Heart right ventricle (tissue), 16 donors: ENCODE data around the gene CHAF1B. TPM values are rescaled to one million over a fixed set of nuclear protein-coding genes. Genes with fewer than 3 reads are reported as not detected.

ENCODE experiments used
- ATAC-seq, 8 donors: fragments of 200-7000 bp; cut with Tn5 transposase; one replicate each; pipeline ENCODE4 v1.9.1; 2020; ENCODE audit warnings: mild to moderate bottlenecking in 8 of 8, moderate library complexity in 8 of 8, moderate number of reproducible peaks in 1 of 8
- DNase-seq, 2 donors: peaks; one replicate each; pipeline ENCODE4 v3.0.0-alpha.2; 2020
- H3K27ac ChIP-seq, 10 donors: fragments of 200-600 bp; sonication (generic) in 2 of 10; one replicate each; pipeline versions ENCODE4 v1.5.0 to v1.8.0; 2020 to 2022; ENCODE audit warnings: mild to moderate bottlenecking in 3 of 10
- H3K27me3 ChIP-seq, 7 donors: fragments of 200-600 bp; one replicate each; pipeline ENCODE4 v1.8.0; 2021 to 2022; ENCODE audit warnings: mild to moderate bottlenecking in 2 of 7
- H3K36me3 ChIP-seq, 9 donors: fragments of 200-600 bp; sonication (generic) in 1 of 9; one replicate each; pipeline versions ENCODE4 v1.5.0 to v1.8.0; 2020 to 2022; ENCODE audit warnings: mild to moderate bottlenecking in 2 of 9
- H3K4me1 ChIP-seq, 9 donors: fragments of 200-600 bp; sonication (generic) in 1 of 9; one replicate each; pipeline versions ENCODE4 v1.5.0 to v1.8.0; 2020 to 2022; ENCODE audit warnings: mild to moderate bottlenecking in 4 of 9
- H3K4me3 ChIP-seq, 10 donors: fragments of 200-600 bp; sonication (generic) in 2 of 10; one replicate each; pipeline versions ENCODE4 v1.5.0 to v1.8.0; 2020 to 2022; ENCODE audit warnings: mild to moderate bottlenecking in 7 of 10, moderate library complexity in 2 of 10
- H3K9me3 ChIP-seq, 11 donors: fragments of 200-600 bp in 10 of 11; sonication (generic) in 2 of 11; one replicate each; pipeline versions ENCODE4 v1.5.0 to v1.8.0; 2013 to 2022; ENCODE audit warnings: mild to moderate bottlenecking in 2 of 11, control low read depth in 1 of 11, moderate library complexity in 1 of 11
- WGBS, 2 donors: extraction: QIAGEN DNeasy Blood & Tissue Kit; methylation state at CpG; one replicate each; pipeline ENCODE4 v1.1.7; 2013; ENCODE audit warnings: inconsistent platforms in 1 of 2; 5-methylcytosine and 5-hydroxymethylcytosine counted together
- intact Hi-C, 10 donors: fragments of 100-400 bp; cut with DNase I; formaldehyde crosslinking; loops; one replicate each; pipeline versions ENCODE4 v1.11.1 to v1.14.2; 2022
- polyA plus RNA-seq, 2 donors: library from polyadenylated mRNA; stranded (reverse); fragments of 200-250 nt; gene quantifications; one replicate each; pipeline ENCODE4 v1.2.3, GENCODE V29; 2013
- total RNA-seq, 10 donors: library from RNA; stranded (reverse); fragmentation: NEBNext Ultra II Directional in 3 of 10; extraction: Animal tissue kit (Norgen Biotek cat#: 25700) in 3 of 10; gene quantifications; one replicate each; pipeline versions ENCODE4 v1.2.1 to v1.2.4, GENCODE V29; 2021 to 2023
- TF ChIP-seq, protein P1 (sequence below), 9 donors: fragments of 200-600 bp; sonication (generic) in 2 of 9; IDR thresholded peaks; one replicate each; pipeline versions ENCODE4 v1.5.0 to v1.8.0; 2021 to 2022; ENCODE audit warnings: antibody characterized with exemption in 9 of 9, mild to moderate bottlenecking in 5 of 9, moderate library complexity in 1 of 9
- donor health status: Arrhythmogenic right ventricular cardiomyopathy.
- donor health status: ischemic (EF 13 %, LVEDD 7.1; RV severe dilation, severe dysfunction).
- donor health status: healthy with polysubstance abuse.
- donor health status: DM: no; HTN: yes; CAD: no.
- donor health status: DM: no; HTN: no; CAD: no.
- donor health status: ischemic (EF 25% LVEDD 6.9; RV normal size, moderate dysfunction).
- donor health status: ischemic (EF 25% LVEDD 5.7; RV mildly dilated, moderate dysfunction).
- donor health status: healthy.
- donor health status: DM: yes; HTN: yes; CAD: no.
- donor health status: Ischemic cardiomyopathy.
- donor health status: ischemic (EF 35%, LVEDD 5.7; RV mildly dilated, moderate dysfunction).
- donor health status: nonischemic (EF 11% LVEDD 7.7; RV severe dilation, severe dysfunction).
- donor health status: DM: yes; HTN: yes; CAD: no.
- donor health status: PGD.
- donor health status: ischemic (EF 29% LVEDD 5.4; RV normal size, mild dysfunction).
- donor health status: nonischemic (EF 23%, LVEDD 6.1; RV moderate dilation, normal function).

CHAF1B gene
- total and polyA plus RNA-seq, 12 donors, result 0.24 to 1.3 (median 0.48) TPM

DNA sequence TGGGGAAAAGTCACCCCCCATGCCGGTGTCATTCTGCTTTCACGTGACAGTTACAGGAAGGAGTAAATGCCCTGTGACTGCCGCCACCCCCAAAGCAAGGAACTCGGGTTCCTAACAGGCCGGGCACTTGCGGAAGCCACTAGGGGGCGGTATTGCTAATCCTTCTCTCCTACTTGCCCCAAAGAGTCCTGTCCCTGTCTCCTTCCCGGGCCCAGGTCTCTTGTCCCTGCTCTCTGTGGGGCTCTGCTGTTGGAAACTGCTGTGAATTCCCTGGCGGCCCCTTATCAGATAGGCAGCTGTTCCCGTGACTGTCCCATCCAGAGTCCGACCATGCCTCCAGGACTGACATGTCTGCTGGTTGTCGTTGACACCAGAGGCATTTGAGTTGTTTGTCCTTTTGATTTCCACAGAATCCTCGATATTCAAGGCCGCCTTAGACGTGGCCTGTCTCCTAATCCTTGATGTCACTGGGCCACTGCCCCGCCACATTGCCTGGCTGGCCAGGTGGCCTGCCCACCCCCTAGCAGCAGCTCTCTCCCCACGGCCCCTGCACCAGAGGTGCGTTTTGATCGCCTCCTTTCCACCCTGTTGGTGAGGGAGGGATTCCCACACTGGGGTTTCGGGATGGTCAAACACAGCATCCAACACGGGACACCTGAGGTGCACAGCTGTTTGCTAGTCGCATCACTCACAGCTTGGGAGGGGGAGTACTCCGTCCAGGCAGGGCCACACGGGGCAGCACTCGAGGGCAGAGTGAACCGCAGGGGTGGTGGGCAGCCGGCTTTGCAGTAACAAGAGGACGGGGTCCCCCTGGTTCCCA is 37.3 kb downstream of the CHAF1B start:
- no peak overlapping the region for H3K4me3 ChIP-seq
- TF ChIP-seq, protein P1, sequence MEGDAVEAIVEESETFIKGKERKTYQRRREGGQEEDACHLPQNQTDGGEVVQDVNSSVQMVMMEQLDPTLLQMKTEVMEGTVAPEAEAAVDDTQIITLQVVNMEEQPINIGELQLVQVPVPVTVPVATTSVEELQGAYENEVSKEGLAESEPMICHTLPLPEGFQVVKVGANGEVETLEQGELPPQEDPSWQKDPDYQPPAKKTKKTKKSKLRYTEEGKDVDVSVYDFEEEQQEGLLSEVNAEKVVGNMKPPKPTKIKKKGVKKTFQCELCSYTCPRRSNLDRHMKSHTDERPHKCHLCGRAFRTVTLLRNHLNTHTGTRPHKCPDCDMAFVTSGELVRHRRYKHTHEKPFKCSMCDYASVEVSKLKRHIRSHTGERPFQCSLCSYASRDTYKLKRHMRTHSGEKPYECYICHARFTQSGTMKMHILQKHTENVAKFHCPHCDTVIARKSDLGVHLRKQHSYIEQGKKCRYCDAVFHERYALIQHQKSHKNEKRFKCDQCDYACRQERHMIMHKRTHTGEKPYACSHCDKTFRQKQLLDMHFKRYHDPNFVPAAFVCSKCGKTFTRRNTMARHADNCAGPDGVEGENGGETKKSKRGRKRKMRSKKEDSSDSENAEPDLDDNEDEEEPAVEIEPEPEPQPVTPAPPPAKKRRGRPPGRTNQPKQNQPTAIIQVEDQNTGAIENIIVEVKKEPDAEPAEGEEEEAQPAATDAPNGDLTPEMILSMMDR (IDR thresholded peaks at IDR 0.05), result peak; percentile 24 to 74 (median 58)
- H3K36me3 ChIP-seq, result no peaks in the 10 kb centered on the region
- WGBS, 2 donors, result 43 to 45% methylated on average over 28 of the region's 28 CpGs
- no peaks in the 10 kb centered on the region for H3K9me3 ChIP-seq
- no peaks in the 10 kb centered on the region for H3K27me3 ChIP-seq
- intact Hi-C loops, result loop anchor here in 8 of 10 donors (5.0 to 10.0 kb wide), 6 partner anchors 170 to 515 kb away; no protein-coding TSS in a partner anchor
- H3K27ac ChIP-seq, result no peak overlapping the region
- ATAC-seq, result peak in 6 of 8 donors; percentile 26 to 45 (median 37)
- H3K4me1 ChIP-seq, result peaks cover 0 to 17% (median 13%) of the 10 kb centered on the region in 9 donors
- DNase-seq, result peak; percentile 34 to 54

- intact Hi-C loops, result loop anchor here in 8 of 10 donors (5.0 to 10.0 kb wide), 6 partner anchors 168 to 513 kb away; no protein-coding TSS in a partner anchor
- DNase-seq (no peak), ATAC-seq (no peak)
- H3K27me3 ChIP-seq, result peaks cover 0 to 2% (median 0%) of the 10 kb centered on the region in 7 donors
- TF ChIP-seq, protein P1 (IDR thresholded peaks at IDR 0.05), result no peak
- H3K4me1 ChIP-seq, result peaks cover 0 to 18% (median 13%) of the 10 kb centered on the region in 9 donors
- no peaks in the 10 kb centered on the region for H3K36me3 ChIP-seq
- WGBS, 2 donors, result 89 to 91% methylated on average over 12 of the region's 12 CpGs
- no peak overlapping the region for H3K27ac ChIP-seq
- H3K9me3 ChIP-seq, result no peaks in the 10 kb centered on the region
- no peak overlapping the region for H3K4me3 ChIP-seq
These were observed 38.7 kb downstream of the CHAF1B start for GRCh38 chr21:36423771-36424433.

DNA sequence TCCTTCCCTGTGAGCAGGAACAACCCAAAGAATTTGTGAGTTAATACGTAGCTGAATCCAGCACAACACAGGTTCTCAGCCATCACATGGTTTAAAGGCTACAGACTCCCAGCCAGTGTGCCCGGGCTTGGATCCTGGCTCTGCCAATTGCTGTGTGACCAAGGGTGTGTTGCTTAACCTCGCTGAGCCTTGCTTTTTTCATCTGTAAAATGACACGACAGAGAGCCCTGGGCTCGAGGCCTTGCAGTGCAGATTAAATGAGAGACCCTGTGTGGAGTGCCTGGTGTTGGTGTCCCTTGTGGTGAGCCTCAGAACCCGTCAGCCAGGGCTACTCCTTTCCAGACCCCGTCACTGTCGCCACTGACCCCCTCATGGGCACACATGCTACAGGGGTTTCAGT is 39.4 kb downstream of the CHAF1B start:
- intact Hi-C loops, result loop anchor here in 8 of 10 donors (5.0 to 10.0 kb wide), 6 partner anchors 168 to 513 kb away; no protein-coding TSS in a partner anchor
- Histone ChIP-seq H3K4me3 (no peak overlapping the region), H3K27me3 (peaks cover 0 to 9% (median 0%) of the 10 kb centered on the region in 7 donors), H3K4me1 (peaks cover 0 to 25% (median 13%) of the 10 kb centered on the region in 9 donors), H3K36me3 (no peaks in the 10 kb centered on the region), H3K9me3 (no peaks in the 10 kb centered on the region), H3K27ac (no peak overlapping the region)
- DNase-seq (no peak), ATAC-seq (no peak)
- TF ChIP-seq, protein P1 (IDR thresholded peaks at IDR 0.05), result no peak
- 94 to 96% methylated on average over 8 of the region's 8 CpGs for WGBS, 2 donors

DNA sequence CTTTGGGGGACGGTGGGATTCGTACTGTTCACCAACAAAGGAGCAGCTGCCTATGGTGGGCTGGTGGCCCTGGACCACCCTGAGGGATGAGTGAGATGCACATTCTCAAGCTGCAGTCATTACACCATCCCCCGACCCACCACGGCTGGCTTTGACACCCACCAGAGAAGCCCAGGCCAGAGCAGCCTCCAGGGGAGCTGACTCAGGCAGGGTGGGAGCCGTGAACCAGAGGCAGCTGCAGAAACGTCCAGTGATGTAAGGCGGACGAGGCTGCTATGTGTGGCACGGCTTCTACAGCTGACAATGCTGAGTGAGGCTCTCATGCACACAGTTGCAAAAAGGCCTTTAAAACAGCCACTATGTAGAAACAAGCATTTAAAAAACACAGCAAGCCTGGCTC is 40.1 kb downstream of the CHAF1B start:
- H3K36me3 ChIP-seq, result no peaks in the 10 kb centered on the region
- DNase-seq (no peak), ATAC-seq (peak in 1 of 8 donors; percentile 40)
- H3K9me3 ChIP-seq, result no peaks in the 10 kb centered on the region
- H3K4me1 ChIP-seq, result peaks cover 0 to 28% (median 9%) of the 10 kb centered on the region in 9 donors
- intact Hi-C loops, result loop anchor here in 4 of 10 donors (10.0 kb wide), 2 partner anchors 500 to 510 kb away; no protein-coding TSS in a partner anchor
- H3K27ac ChIP-seq, result no peak overlapping the region
- TF ChIP-seq, protein P1 (IDR thresholded peaks at IDR 0.05), result no peak
- H3K4me3 ChIP-seq, result no peak overlapping the region
- WGBS, 2 donors, result 78 to 80% methylated on average over 9 of the region's 9 CpGs
- peaks cover 0 to 12% (median 0%) of the 10 kb centered on the region in 7 donors for H3K27me3 ChIP-seq
